Measurements from ENCODE around the gene GPAT2.
"Not testable (repeated sequence)": the region's sequence is repeated elsewhere in the genome, so short reads cannot be mapped to it uniquely, and the experiment has no call there.

DNA sequence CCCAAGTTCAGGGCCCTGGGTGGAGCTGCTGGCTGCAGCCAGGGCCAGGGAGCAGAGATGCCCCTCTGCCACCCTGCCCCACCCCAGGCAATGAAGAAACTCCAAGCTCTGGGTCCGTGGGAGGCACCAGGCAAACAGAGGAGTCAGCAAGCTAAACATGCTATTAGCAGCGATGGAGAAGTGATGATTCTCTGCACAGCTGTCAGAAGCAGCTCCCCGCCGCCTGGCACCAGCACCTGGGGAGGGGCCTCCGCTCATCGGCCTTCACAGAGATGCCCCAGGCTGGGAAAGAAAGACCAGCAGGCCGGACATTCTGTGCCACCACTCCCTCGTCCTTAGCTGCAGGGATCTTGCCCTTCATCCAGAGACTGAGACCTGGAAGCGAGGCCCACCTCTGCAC is 27.2 kb upstream of the GPAT2 start:
- TF ChIP-seq, protein P1, sequence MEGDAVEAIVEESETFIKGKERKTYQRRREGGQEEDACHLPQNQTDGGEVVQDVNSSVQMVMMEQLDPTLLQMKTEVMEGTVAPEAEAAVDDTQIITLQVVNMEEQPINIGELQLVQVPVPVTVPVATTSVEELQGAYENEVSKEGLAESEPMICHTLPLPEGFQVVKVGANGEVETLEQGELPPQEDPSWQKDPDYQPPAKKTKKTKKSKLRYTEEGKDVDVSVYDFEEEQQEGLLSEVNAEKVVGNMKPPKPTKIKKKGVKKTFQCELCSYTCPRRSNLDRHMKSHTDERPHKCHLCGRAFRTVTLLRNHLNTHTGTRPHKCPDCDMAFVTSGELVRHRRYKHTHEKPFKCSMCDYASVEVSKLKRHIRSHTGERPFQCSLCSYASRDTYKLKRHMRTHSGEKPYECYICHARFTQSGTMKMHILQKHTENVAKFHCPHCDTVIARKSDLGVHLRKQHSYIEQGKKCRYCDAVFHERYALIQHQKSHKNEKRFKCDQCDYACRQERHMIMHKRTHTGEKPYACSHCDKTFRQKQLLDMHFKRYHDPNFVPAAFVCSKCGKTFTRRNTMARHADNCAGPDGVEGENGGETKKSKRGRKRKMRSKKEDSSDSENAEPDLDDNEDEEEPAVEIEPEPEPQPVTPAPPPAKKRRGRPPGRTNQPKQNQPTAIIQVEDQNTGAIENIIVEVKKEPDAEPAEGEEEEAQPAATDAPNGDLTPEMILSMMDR (IDR thresholded peaks at IDR 0.05) = not testable (repeated sequence)
- TF ChIP-seq, protein P2, sequence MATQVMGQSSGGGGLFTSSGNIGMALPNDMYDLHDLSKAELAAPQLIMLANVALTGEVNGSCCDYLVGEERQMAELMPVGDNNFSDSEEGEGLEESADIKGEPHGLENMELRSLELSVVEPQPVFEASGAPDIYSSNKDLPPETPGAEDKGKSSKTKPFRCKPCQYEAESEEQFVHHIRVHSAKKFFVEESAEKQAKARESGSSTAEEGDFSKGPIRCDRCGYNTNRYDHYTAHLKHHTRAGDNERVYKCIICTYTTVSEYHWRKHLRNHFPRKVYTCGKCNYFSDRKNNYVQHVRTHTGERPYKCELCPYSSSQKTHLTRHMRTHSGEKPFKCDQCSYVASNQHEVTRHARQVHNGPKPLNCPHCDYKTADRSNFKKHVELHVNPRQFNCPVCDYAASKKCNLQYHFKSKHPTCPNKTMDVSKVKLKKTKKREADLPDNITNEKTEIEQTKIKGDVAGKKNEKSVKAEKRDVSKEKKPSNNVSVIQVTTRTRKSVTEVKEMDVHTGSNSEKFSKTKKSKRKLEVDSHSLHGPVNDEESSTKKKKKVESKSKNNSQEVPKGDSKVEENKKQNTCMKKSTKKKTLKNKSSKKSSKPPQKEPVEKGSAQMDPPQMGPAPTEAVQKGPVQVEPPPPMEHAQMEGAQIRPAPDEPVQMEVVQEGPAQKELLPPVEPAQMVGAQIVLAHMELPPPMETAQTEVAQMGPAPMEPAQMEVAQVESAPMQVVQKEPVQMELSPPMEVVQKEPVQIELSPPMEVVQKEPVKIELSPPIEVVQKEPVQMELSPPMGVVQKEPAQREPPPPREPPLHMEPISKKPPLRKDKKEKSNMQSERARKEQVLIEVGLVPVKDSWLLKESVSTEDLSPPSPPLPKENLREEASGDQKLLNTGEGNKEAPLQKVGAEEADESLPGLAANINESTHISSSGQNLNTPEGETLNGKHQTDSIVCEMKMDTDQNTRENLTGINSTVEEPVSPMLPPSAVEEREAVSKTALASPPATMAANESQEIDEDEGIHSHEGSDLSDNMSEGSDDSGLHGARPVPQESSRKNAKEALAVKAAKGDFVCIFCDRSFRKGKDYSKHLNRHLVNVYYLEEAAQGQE (IDR thresholded peaks at IDR 0.05; ENCODE audit: insufficient read depth in 1 of 2, low read depth in 2 of 2, low read length in 1 of 2) = not testable (repeated sequence)
- not testable (repeated sequence) for TF ChIP-seq SIN3A (IDR thresholded peaks at IDR 0.05; ENCODE audit: borderline replicate concordance, insufficient read depth, low read depth, low read length)

Measured in Panc1 (cell line).